ENCODE data around the gene PLCB3.

The PLCB3 gene

GRCh38 chr11:64222651-64223000 lies 28.7 kb upstream of the PLCB3 start:
- DNase-seq, result no peak

GRCh38 chr11:64223001-64223651 lies 28.2 kb upstream of the PLCB3 start:
- no peak for DNase-seq

GRCh38 chr11:64224151-64224890 lies 27.0 kb upstream of the PLCB3 start:
- DNase-seq, result no peak

- no peak for DNase-seq
Observed at GRCh38 chr11:64224891-64225607, 26.3 kb upstream of the PLCB3 start.

GRCh38 chr11:64225608-64226506 lies 25.5 kb upstream of the PLCB3 start, which contains the start of the genes NUDT22 and TRPT1:
Gene NUDT22 (plus strand): TSS chr11:64226274. CDS start chr11:64226653, 379 bp downstream.
Gene TRPT1 (minus strand): TSS chr11:64226186. CDS start chr11:64225860, 326 bp downstream.
- DNase-seq, result peak; percentile 75 to 90 (median 86)

GRCh38 chr11:64226507-64227051 lies 24.8 kb upstream of the PLCB3 start:
- DNase-seq, result peak in 2 of 5 donors; percentile 56 to 78

- DNase-seq, result no peak
Observed at GRCh38 chr11:64227405-64227956, 23.8 kb upstream of the PLCB3 start.

- no peak for DNase-seq
Observed at GRCh38 chr11:64229090-64229743, 22.1 kb upstream of the PLCB3 start.

GRCh38 chr11:64229744-64230170 lies 21.6 kb upstream of the PLCB3 start:
- DNase-seq, result no peak

- DNase-seq, result peak; percentile 79 to 92 (median 84)
Observed at GRCh38 chr11:64230171-64230984, 21.0 kb upstream of the PLCB3 start, which contains the start of gene DNAJC4. Gene DNAJC4 (plus strand): TSS chr11:64230548. CDS start chr11:64230855, 307 bp downstream.

- no peak for DNase-seq
Observed at GRCh38 chr11:64230985-64231365, 20.4 kb upstream of the PLCB3 start.

- no peak for DNase-seq
Observed at GRCh38 chr11:64231546-64231945, 19.8 kb upstream of the PLCB3 start.

GRCh38 chr11:64232182-64232966 lies 19.0 kb upstream of the PLCB3 start:
- no peak for DNase-seq

- no peak for DNase-seq
Observed at GRCh38 chr11:64232967-64233315, 18.4 kb upstream of the PLCB3 start.

- peak; percentile 60 to 78 (median 61) for DNase-seq
Observed at GRCh38 chr11:64233913-64234586, 17.3 kb upstream of the PLCB3 start, which contains the start of gene VEGFB. Gene VEGFB (plus strand): TSS chr11:64234584. CDS start chr11:64234834, 250 bp downstream.

GRCh38 chr11:64234647-64235379 lies 16.5 kb upstream of the PLCB3 start:
- DNase-seq, result peak in 2 of 5 donors; percentile 42 to 68

GRCh38 chr11:64235437-64236161 lies 15.7 kb upstream of the PLCB3 start:
- no peak for DNase-seq

Measured in T-helper 1 cell (primary cell).